SKM-1 (cell line): ENCODE data around the gene EFNA3.

Experiments used
- DNase-seq: peaks from one replicate; lab custom pipeline; 2025; ENCODE audit not compliant: unreplicated experiment; lab: John Stamatoyannopoulos, UW

Gene EFNA3

DNA sequence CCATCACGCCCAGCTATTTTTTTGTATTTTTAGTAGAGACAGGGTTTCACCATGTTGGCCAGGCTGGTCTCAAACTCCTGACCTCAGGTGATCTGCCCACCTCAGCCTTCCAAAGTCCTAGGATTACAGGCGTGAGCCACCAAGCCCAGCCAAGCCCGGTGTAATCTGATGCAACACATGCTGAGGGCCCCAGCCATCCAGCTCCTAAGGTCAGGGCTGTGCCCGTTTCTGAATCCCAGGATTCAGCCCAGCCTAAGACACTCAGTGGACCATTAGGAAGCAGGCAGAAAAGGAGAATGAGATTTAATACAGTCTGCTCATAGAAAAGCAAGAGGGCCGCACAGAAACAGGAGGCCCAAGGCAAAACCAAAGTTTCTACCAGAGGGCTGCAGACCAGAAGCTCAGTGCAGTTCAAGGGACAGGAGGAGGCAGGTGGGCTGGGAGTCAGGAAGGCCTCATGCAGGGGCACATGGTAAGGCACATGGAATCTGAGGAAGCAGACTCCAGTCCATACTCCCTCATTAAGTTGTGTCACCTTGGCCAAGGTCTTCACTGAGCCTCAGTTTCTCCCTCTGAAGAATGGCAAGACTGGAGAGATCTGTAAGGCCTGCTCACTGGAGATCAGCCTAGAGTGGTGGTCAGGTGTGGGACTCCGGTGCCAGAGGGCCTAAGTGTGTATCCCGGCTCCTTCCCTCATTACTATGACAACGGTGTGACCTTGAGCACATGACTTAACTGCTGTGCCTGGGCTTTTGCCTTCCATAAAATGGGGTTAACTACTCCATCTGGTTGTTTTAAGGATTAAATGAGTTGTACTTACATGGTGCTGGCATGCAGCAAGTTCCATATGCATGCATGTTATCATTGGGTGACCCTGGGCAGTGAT is 29.9 kb upstream of the EFNA3 start:
- DNase-seq: no peak

DNA sequence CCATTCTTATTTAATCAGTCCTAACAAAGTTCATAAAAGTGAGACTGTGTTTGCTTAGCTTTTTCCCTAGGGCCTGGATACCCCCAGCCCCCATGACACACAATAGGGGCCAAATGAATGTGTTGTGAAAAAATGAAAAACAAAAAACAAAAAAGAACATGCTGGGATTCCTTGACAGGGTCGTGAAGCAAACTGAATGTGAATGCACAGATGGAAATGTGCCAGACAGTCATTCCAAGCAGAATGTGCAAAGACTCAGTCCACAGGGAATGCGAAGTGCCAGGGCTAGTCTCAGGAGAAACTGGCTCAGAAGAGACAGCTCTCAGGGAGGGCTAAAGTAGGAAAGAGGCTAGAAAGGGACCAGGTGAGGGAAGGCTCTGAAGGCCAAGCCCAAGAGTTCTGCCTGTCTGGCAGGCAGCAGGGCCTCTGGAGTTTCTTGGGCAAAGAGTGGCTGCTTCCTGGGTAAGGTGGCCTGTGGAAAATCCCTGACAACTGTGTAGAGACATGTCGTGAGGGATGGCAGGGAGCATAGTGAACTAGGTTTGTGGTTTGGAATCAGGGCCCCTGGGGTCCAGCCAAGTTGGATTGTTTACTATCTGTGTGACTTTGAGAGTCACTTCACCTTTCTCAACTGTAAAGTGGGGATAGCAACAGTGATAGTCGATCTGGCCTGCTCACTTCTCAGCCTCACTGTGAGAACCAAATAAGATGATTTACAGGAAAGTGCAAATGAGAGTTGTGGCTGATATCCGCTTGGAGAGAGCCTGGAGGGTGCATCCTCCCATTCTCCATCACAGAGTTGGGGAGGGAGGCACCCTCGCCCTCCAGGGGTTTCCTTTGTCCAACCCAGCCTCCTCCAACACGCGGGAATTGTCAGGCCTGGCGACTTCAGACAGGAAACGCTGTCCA is 28.7 kb upstream of the EFNA3 start:
- DNase-seq: no peak

DNA sequence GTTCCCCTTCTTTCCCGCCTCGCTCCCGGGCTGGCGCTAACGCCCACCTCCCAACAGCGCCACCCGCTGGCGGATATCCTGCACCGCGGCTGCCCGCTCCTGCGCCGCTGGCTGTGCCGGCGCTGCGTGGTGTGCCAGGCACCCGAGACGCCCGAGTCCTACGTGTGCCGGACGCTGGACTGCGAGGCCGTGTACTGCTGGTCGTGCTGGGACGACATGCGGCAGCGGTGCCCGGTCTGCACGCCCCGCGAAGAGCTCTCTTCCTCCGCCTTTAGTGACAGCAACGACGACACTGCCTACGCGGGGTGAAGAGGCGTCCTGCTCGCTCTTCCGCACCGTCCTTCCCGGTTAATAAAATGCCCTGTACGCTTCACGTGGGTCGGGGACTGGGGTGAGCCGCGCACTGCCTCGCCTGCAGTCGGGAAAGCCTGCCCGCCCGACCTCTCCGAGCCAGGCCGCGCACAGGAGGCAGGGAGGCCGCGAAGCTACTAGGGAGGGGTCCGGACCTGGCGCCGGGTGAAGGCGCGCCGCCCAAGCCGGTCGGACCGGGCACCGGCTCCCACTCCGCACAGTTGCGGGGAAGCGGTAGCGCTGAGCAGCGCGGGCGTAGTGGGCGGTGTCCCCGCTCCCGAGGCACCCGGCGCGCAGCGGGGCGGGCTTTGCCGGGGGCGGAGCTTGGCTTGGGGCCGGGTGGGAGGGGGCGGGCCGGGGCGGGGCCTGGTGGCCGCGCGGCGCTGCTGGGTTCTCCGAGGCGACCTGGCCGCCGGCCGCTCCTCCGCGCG is 27.9 kb upstream of the EFNA3 start, which contains the start of gene ADAM15:
Gene ADAM15 (plus strand): TSS at position 757 of the 782 bp plus-strand sequence. CDS start 71 bp downstream, outside the sequence.
- peak; percentile 90 for DNase-seq

DNA sequence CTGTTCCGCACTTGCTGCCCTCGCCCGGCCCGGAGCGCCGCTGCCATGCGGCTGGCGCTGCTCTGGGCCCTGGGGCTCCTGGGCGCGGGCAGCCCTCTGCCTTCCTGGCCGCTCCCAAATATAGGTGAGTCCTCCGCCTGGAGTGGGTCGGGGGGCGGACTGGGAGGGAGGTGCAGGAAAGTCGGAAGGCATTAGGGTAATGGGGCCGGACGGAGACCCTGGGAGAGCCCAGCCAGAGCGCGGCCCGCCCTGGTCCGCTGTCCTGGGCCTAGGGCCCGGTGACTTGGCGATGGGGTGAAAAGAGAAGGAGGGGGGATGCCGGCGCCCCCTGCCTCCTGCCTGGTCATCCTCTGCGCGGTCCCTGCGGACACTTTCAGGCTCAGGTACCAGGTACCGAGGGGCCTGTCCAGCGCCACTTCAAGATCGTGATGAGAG is 27.3 kb upstream of the EFNA3 start:
- no peak for DNase-seq

DNA sequence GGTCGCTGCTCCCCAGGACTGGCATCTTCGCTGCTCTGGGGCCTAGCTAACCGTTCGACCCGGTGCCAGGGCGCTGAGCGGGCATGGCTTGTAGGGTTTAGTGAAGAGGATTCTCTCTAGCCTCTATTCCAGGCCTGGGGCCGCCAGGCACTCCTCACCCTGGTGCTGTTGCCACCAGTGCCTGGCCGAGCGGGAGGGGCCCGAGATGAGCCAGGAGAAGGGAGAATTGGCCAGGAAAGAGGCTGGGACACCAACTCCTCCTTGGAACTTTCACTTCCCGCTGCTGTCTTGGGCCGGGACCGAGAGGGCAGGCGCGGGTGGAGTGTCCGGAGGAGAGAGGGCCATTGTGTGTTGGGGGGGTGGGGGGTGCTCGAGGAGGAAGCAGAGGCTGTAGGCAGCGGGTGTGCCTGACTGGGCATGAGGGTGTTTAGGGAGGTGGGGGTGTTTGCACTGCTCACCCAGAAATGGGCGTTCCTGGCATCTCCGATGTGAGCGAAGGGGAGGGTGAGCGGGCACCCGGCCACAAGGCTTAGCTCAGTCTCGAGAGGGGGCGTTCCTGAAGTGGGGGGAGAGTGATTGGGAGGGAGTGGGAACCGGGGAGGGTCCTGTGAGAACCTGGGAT is 26.7 kb upstream of the EFNA3 start:
- DNase-seq: peak; percentile 29

DNA sequence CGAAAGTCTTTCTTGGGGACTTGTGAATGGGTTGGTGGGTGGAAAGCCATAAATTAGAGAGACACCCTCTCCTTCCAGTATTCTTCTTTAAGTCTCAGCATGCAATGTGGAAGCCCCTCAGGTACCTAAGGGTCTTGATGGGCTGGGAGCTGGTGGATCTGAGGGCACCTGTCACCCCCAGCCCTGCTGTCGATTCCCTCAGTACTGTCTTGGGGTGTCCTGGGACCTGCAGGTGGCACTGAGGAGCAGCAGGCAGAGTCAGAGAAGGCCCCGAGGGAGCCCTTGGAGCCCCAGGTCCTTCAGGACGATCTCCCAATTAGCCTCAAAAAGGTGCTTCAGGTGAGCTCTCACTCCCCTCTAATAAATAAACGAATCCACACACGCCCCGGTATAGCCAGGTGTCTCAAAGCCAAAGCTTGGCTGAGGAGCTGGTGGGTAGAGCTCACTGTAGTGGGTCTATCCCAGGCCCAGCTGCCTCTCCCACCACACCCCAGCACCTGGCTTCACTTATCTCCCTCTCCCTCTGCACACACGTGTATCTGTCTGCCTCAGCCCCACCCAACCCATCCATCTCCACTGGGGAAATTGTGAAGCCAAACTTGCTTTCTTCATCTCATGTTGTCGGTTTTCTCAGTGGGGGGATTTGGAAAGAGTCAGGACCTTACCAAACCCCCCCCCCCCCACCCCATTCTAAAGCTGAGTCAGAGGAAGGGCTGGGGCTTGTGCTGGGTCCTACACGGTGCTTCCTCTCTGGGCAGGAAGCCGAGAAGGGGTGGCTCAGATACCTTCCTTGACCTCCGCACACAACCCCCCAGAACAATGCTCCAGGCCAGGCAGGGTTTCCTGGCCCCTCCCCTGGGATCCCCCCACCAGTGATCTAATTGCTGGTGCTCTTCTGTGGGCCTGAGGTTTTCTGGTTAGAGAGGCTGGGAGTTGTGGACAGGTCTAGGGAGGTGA is 25.9 kb upstream of the EFNA3 start:
- no peak for DNase-seq

DNA sequence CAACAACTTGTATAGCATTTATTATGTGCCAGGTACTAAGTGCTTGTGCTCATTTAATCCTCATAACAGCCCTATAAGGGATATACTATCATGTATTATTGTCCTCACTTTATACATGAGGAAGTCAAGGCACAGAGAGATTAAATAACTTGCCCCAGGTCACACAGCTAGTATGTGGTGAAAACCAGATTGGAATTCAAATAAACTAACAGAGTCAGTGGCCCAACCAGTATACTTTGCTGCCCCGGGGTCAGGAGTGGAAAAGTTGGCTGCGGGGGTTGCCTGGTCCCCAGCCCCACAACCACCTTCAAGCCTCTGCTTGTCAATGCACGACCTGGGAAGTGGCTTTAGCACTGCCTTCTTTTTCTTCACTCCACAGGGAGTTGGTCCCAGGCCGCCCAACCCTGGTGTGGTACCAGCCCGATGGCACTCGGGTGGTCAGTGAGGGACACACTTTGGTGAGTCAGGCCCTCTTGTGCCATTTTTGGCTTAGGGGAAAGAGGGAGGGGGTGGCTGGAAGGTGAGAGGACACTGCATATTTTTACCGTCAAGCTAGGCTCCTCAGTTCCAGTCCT is 25.0 kb upstream of the EFNA3 start:
- no peak for DNase-seq

DNA sequence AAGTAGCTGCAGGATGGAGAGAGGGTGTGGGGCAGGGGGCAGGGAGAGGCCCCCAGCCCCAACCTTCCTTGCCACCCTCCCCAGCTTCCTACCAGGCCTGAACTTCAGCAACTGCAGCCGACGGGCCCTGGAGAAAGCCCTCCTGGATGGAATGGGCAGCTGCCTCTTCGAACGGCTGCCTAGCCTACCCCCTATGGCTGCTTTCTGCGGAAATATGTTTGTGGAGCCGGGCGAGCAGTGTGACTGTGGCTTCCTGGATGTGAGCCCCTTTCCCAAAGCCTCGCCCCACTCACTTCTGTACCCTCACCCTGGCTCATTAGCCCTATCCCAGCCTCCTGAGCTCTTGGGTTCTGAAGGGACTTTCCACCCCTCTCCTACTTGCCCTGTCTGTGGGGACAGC is 21.5 kb upstream of the EFNA3 start:
- no peak for DNase-seq

DNA sequence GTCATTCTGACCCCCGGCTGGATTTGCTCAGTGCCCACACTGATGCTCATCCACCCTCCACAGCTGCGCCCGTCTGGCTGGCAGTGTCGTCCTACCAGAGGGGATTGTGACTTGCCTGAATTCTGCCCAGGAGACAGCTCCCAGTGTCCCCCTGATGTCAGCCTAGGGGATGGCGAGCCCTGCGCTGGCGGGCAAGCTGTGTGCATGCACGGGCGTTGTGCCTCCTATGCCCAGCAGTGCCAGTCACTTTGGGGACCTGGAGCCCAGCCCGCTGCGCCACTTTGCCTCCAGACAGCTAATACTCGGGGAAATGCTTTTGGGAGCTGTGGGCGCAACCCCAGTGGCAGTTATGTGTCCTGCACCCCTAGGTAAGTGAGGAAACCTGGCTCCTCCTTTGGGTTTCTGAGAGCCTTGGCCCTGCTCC is 20.8 kb upstream of the EFNA3 start:
- no peak for DNase-seq

DNA sequence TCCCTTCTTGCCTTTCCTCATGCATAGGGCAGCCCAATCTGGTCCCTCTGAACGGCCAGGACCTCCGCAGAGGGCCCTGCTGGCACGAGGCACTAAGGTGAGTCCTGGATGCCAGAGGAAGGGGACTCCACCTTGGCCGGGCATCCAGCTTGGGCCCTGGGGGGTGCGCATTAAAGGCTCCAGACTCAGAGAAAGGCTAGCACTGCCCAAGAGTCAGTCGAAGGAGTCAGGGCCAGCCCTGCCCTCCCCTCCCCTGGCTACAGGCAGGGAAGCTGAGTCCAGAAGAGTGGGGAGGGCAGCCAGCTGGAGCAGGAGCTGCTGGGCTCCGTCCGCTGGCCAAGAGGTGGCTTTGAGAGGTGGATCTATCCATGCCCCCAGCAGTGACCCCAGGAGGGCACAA is 17.9 kb upstream of the EFNA3 start:
- no peak for DNase-seq

DNA sequence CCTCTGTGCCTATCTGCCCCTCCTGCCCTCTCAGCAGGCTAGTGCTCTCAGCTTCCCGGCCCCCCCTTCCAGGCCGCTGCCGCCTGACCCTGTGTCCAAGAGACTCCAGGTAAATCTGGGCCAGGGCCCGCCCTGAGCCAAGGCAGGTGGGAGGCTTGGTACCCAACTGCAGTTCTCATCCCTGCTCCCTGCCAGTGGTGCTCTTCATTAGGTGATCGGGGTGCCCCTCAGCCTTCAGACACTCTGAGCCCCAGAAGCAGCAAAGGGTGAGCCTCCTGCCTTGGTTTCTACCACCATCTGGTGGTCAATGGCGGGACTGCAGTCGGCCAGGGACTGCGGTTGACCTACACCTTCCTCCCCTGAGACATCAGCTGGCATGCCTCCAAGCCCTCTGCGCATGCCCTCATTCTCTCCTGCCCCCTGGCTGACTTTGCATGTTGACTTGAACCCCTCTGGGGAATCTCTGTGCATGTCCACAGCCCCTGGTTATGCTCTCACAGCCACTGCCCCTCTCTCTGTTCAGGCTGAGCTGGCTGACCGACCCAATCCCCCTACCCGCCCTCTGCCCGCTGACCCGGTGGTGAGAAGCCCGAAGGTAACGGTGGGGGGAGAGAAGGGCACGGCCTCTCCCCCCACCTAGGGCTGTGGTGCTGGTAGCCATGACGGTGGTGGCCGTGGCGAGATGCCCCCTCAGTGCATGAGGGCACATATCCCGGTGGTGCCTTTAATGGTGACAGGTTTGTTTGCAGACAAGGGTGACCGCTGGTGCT is 17.1 kb upstream of the EFNA3 start:
- peak; percentile 70 for DNase-seq

DNA sequence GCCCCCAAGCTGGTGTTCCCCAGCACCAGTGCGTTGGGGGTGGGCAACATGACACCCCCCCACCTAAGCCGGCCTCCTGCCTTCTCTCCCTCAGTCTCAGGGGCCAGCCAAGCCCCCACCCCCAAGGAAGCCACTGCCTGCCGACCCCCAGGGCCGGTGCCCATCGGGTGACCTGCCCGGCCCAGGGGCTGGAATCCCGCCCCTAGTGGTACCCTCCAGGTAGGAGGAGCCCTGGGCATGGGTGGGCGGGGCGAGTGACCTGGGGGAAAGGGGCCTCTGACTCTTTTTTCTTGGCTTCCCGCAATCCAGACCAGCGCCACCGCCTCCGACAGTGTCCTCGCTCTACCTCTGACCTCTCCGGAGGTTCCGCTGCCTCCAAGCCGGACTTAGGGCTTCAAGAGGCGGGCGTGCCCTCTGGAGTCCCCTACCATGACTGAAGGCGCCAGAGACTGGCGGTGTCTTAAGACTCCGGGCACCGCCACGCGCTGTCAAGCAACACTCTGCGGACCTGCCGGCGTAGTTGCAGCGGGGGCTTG is 16.4 kb upstream of the EFNA3 start:
- no peak for DNase-seq

DNA sequence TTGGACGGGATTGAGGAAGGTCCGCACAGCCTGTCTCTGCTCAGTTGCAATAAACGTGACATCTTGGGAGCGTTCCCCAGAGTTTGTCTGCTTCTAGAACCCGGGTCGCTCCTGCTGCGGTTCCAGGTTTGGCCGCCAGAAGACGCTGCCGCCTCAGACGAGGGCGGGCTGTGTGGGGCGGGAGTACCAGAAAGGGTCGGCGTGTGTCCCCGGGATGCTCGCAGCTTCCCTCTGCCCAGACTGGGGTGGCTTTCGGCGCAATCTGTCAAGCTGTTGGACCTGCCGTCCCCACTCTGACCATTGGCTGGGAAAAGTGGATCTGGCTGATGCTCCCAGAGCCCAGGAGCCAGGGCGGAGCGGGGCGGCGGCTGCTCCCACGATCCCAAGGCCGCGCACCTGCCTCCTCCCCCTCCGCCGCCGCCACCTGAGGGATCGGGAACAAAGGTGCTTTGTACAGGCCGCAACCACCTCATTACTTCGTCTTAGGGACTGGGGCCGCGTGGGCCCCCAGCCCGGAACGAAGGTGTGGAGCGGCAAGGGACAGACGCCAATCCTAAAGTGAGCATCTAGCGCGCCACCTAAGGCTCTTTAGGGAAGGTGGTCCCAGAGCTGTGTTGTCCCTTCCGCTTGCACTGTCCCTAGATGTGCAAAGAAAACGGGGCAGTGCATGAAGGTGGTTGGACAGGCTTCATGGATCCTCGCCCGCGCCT is 15.8 kb upstream of the EFNA3 start:
- DNase-seq: no peak

DNA sequence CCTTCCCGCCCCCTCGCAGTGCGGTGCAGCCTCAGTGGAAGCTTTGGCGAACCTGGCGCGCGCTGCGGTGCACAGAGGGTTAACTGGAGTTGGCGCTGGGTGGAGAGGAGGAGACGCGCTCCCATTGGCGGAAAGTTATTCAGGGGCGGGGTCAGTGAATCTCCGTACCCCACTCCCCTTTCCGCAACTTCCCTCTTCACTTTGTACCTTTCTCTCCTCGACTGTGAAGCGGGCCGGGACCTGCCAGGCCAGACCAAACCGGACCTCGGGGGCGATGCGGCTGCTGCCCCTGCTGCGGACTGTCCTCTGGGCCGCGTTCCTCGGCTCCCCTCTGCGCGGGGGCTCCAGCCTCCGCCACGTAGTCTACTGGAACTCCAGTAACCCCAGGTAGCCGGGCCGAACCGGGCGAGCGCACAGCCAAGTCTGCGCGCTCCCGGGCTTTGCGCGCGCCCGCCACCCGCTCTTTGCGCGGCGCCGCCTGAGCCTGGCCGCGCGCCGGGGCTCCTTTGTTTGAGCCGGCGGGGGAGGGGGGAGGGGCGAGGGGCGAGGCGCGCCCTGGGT is 15.0 kb upstream of the EFNA3 start, which contains the start of gene EFNA4:
Gene EFNA4 (plus strand): TSS at position 191 of the 561 bp plus-strand sequence. CDS start 84 bp downstream, at position 275.
- peak; percentile 98 for DNase-seq

DNA sequence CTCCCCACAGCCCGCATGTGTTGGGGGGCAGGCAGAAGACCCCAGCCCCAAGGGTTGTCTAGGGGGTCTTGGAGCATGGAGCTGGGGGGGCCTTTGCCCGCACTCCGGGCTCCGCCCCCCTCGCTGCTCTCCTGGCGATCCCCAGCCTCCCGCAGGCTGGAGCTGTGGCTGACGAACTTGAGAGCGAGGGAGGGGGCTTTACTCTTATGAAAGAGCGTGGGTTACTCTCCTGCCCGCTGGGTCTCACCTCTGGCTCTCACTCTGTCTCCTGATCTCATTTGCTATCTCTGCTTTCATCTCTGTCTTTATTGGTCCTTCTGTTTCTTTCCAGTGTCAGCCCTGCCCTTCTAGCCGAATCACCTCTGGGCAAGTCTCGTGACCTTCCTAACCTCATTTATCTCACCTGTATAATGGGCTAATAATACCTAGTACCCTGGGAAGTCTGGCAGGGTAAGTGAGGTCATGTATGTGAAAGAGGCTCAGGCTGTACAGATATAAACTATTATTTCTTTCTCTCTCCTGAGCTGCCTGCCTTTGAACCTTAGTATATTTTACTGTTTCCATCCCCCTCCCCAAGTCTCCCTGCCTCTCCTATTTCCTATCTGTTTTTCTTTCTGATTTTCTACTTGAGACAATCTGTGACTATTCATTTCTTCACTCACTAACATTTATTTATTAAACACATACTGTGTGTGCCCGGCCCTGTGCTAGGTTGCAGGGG is 14.4 kb upstream of the EFNA3 start:
- no peak for DNase-seq

DNA sequence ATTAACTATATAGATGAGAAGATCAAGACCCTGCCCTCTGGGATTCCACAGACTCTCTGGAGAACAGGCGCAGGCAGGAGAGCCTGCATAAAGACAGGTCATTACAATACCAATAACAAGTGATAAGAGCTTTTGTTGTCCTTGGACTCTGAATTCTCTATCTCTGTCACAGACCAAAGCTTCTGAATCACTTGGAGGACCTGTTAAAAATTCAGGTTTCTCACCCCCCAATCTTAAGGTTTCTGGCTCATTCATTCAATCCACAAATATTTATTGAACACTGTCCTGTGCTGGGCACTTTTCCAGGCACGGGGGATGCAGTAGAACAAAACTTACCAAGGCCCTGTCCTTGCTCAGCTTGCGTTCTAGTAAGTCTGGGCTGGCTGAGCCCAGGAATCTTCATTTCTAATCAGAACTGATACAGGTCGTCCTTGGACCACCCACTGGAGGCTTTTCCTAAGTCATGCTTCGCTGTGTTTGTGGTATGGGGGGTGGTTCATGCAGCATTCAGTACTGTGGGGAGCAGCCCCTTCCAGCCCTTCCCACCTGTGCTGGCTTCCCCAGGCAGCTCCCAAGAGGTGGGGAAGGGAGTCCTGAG is 13.7 kb upstream of the EFNA3 start:
- no peak for DNase-seq
